GM12878 (cell line): ENCODE data around the gene KLK12. TPM values are rescaled to one million over a fixed set of nuclear protein-coding genes. Genes with fewer than 3 reads are reported as not detected.

Experiments used
- ATAC-seq: fragments of 200-7000 bp; cut with Tn5 transposase; 3 replicates; pipeline ENCODE4 v1.9.1; 2020; ENCODE audit warnings: mild to moderate bottlenecking, moderate library complexity
- BruUV-seq: library from RNA; stranded (reverse); fragments of 400-500 nt; replicated peaks from 2 replicates; lab custom pipeline; 2021; lab: Mats Ljungman, UMichigan
- CTCF ChIA-PET: fragments of 300-600 bp; sonication (Branson Sonifier 250); formaldehyde crosslinking; extraction: SDS; loops from one replicate; lab custom pipeline; 2021; ENCODE audit warnings: inconsistent platforms; lab: Yijun Ruan, JAX
- POLR2A ChIA-PET: fragments of 350-600 bp; formaldehyde crosslinking; extraction: SDS; loops from one replicate; lab custom pipeline; 2021; ENCODE audit warnings: inconsistent platforms; lab: Charles Lee
- RAD21 ChIA-PET: fragments of 300-600 bp; sonication (Branson Sonifier 250); formaldehyde crosslinking; loops from one replicate; lab custom pipeline; 2023; ENCODE audit warnings: antibody characterized with exemption; ENCODE audit not compliant: unreplicated experiment; lab: Charles Lee
- SMC1A ChIA-PET: fragments of 300-600 bp; sonication (Branson Sonifier 250); formaldehyde crosslinking; loops from one replicate; lab custom pipeline; 2023; ENCODE audit not compliant: unreplicated experiment, uncharacterized antibody; lab: Charles Lee
- DNase-seq: peaks from one replicate; pipeline ENCODE4 v3.0.0-alpha.2; 2011; ENCODE audit warnings: low read depth, low spot score
- FAIRE-seq: peaks from 3 replicates; lab custom pipeline; 2011; peaks lifted over from hg19 to GRCh38; lab: Jason Lieb, UNC
- H2AFZ ChIP-seq: 2 replicates; pipeline ENCODE4 v1.6.0; 2011; ENCODE audit warnings: low read depth, low read length, control low read depth; ENCODE audit not compliant: control insufficient read depth
- H3K27ac ChIP-seq: 2 replicates; pipeline ENCODE4 v1.5.1; 2011; ENCODE audit warnings: control low read depth; ENCODE audit not compliant: control insufficient read depth, insufficient read depth
- H3K27me3 ChIP-seq, 2 experiments: replicated peaks in 1 of 2; 2 replicates each; pipeline versions ENCODE4 v1.6.0 to v1.6.1; 2011; ENCODE audit warnings: low read length in 1 of 2; ENCODE audit not compliant: control insufficient read depth in 2 of 2, insufficient read depth in 2 of 2
- H3K36me3 ChIP-seq, 2 experiments: 2 replicates each; pipeline ENCODE4 v1.5.1; 2011; ENCODE audit warnings: low read length in 1 of 2; ENCODE audit not compliant: control insufficient read depth in 2 of 2, insufficient read depth in 2 of 2
- H3K4me1 ChIP-seq: 2 replicates; pipeline ENCODE4 v1.6.1; 2011; ENCODE audit warnings: mild to moderate bottlenecking, low read length, moderate library complexity, mixed read lengths; ENCODE audit not compliant: control insufficient read depth, insufficient read depth
- H3K4me2 ChIP-seq: 2 replicates; pipeline ENCODE4 v1.6.0; 2011; ENCODE audit warnings: control low read depth; ENCODE audit not compliant: control insufficient read depth, insufficient read depth
- H3K4me3 ChIP-seq: fragments of 200-600 bp; sonication (generic); 2 replicates; pipeline ENCODE4 v1.5.1; 2016
- H3K79me2 ChIP-seq: 2 replicates; pipeline ENCODE4 v1.6.0; 2011; ENCODE audit warnings: low read length; ENCODE audit not compliant: control insufficient read depth, insufficient read depth
- H3K9ac ChIP-seq: 2 replicates; pipeline ENCODE4 v1.8.0; 2011; ENCODE audit warnings: low read length, control low read depth, mixed read lengths; ENCODE audit not compliant: control insufficient read depth, insufficient read depth
- H3K9me3 ChIP-seq: replicated peaks from 3 replicates; pipeline ENCODE4 v1.5.1; 2011; ENCODE audit warnings: mild to moderate bottlenecking, low read length; ENCODE audit not compliant: control insufficient read depth, insufficient read depth
- H4K20me1 ChIP-seq: 2 replicates; pipeline ENCODE4 v1.6.0; 2011; ENCODE audit not compliant: control insufficient read depth, insufficient read depth
- ZBTB11 ChIP-seq: fragments of 450-650 bp; formaldehyde crosslinking; IDR thresholded peaks from 2 replicates; pipeline ENCODE4 v1.5.0; 2022; ENCODE audit warnings: mild to moderate bottlenecking, missing genetic modification characterization
- WGBS: methylation state at CpG from one replicate; pipeline ENCODE4 v1.1.6; 2016; ENCODE audit warnings: low lambda C conversion rate; ENCODE audit not compliant: insufficient replicate concordance, insufficient coverage; ENCODE audit errors: missing lambda C conversion rate; 5-methylcytosine and 5-hydroxymethylcytosine counted together
- in situ Hi-C: fragments of 300-500 bp; cut with MboI; formaldehyde crosslinking; loops from 9 replicates; pipeline ENCODE4 v1.14.3; 2018; ENCODE audit warnings: mixed read lengths
- intact Hi-C: fragments of 100-400 bp; cut with micrococcal nuclease; formaldehyde crosslinking; loops from one replicate; pipeline ENCODE4 v1.14.2; 2022; ENCODE audit not compliant: unreplicated experiment
- polyA plus RNA-seq, 11 experiments: library from polyadenylated mRNA; depleted of rRNA in 4 of 11; unstranded in 6 of 11; stranded (reverse) in 5 of 11; fragments of >200 nt; fragmentation: Nextera tagmentation in 4 of 11; fragmentation: Illumina TruSeq in 1 of 11; extraction: Ambion mirVana in 4 of 11; extraction: Trizol in 1 of 11; gene quantifications; 1 replicate in 1 of 11; 2 replicates in 10 of 11; pipeline versions ENCODE4 v1.2.1 to v1.2.3, GENCODE V29; 2011 to 2016; ENCODE audit warnings: inconsistent platforms in 2 of 11, missing spikeins in 2 of 11, low read depth in 1 of 11
- total RNA-seq, 4 experiments: library from RNA; depleted of rRNA in 3 of 4; stranded (reverse); fragments of >200 nt in 3 of 4; fragmentation: Illumina TruSeq in 1 of 4; extraction: Trizol in 1 of 4; gene quantifications; 2 replicates each; pipeline versions ENCODE4 v1.2.1 to v1.2.3, GENCODE V29; 2013 to 2021

KLK12 gene
- total and polyA plus RNA-seq, 10 of the 15 experiments (the other 5 are each of a cell fraction or from before 2014, with no cell fraction given): not detected

- no peak overlapping the region for H3K9ac ChIP-seq
- ATAC-seq: no peak
- ChIA-PET RAD21 (no interaction called here), CTCF (no interaction called here), POLR2A (no interaction called here), SMC1A (interaction anchor here (0.5 kb wide), 1 partner anchor 19 kb away, joined by 3 read pairs; no protein-coding TSS in a partner anchor)
- no peak overlapping the region for H3K4me2 ChIP-seq
- intact Hi-C loops: no loop called here
- no peaks in the 10 kb centered on the region for H3K36me3 ChIP-seq
- TF ChIP-seq ZBTB11: no peak
- no peak overlapping the region for H3K27ac ChIP-seq
- no peak for DNase-seq
- H3K9me3 ChIP-seq: no peaks in the 10 kb centered on the region
- no peak for FAIRE-seq
- no peaks in the 10 kb centered on the region for H3K79me2 ChIP-seq
- in situ Hi-C loops: no loop called here
- WGBS: 11% methylated on average over 16 of the region's 25 CpGs
- H3K27me3 ChIP-seq: no peaks in the 10 kb centered on the region; a peak in 1 of 4 replicates
- no peak overlapping the region for H2AFZ ChIP-seq
- no peaks in the 10 kb centered on the region for H3K4me1 ChIP-seq
- no TSS peak for BruUV-seq
- H3K4me3 ChIP-seq: no peak overlapping the region
- no peaks in the 10 kb centered on the region for H4K20me1 ChIP-seq
Observed at GRCh38 chr19:51065221-51065960, 30.6 kb upstream of the KLK12 start.
